ENCODE results near the gene CHMP4A. TPM values are rescaled to one million over a fixed set of nuclear protein-coding genes. Genes with fewer than 3 reads are reported as not detected.
A peak's percentile ranks its signal among the peaks of the same experiment; 100 is the strongest.

CHMP4A gene
- total and polyA plus RNA-seq, 2 of the 13 experiments (the other 11 are each of a cell fraction or from before 2014, with no cell fraction given), result 83.6 to 113 TPM

DNA sequence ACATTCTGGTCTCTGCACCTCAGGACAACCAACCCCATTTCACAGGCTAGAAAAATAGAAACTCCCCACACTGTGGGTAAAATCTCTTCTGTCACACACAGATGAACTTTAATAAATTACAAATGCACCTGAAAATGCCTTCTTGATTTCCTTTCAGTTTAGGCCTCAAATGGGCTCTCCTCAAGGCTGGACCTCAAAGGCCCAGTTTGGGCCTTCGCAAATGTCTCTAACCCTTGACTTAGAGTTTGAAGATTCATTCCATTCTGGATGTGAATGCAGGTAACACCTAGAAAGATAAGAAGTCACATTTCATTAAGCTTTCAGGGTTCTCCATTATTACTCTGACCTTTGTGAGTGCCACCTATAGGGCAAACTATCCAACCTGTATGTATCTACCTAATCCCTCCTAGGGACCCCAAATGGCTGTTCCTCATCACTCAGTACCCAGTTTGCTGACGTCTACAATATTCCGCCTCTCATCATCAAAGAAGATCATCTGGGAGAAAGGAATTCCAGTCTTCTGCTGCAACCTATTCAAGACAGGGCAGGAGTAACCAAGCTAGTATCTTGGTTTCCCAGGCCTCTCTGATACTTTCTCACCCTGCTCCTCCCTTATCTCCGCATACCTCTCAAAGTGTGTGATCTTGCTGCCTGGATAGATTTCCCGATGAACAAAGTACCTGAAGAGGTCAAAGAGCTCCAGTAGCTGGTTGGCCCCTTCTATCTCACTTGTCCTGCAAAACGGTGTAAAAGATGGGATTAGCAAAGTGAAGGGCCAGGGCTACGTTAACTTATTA, 776 bp upstream of the CHMP4A start (continued):
- no peak for TF ChIP-seq ZIK1 (CRISPR knock-in tag; IDR thresholded peaks at IDR 0.05; ENCODE audit: borderline replicate concordance, low read depth)
- TF ChIP-seq WIZ (CRISPR knock-in tag; IDR thresholded peaks at IDR 0.05), result peak; percentile 16; the same call in 1 of the 2 replicates
- no peak; the same call in 1 of the 2 replicates for TF ChIP-seq ZNF3 (CRISPR knock-in tag; IDR thresholded peaks at IDR 0.05)
- TF ChIP-seq TBP (CRISPR knock-in tag; IDR thresholded peaks at IDR 0.05), result no peak
- 0 out of 2 replicates have a peak, but pooled peaks have one; percentile 9 for TF ChIP-seq MIXL1 (CRISPR knock-in tag; IDR thresholded peaks at IDR 0.05)
- no peak for TF ChIP-seq HNF4A (CRISPR knock-in tag; IDR thresholded peaks at IDR 0.05)
- no peak for TF ChIP-seq ZNF264 (CRISPR knock-in tag; IDR thresholded peaks at IDR 0.05)
- TF ChIP-seq, protein P1, sequence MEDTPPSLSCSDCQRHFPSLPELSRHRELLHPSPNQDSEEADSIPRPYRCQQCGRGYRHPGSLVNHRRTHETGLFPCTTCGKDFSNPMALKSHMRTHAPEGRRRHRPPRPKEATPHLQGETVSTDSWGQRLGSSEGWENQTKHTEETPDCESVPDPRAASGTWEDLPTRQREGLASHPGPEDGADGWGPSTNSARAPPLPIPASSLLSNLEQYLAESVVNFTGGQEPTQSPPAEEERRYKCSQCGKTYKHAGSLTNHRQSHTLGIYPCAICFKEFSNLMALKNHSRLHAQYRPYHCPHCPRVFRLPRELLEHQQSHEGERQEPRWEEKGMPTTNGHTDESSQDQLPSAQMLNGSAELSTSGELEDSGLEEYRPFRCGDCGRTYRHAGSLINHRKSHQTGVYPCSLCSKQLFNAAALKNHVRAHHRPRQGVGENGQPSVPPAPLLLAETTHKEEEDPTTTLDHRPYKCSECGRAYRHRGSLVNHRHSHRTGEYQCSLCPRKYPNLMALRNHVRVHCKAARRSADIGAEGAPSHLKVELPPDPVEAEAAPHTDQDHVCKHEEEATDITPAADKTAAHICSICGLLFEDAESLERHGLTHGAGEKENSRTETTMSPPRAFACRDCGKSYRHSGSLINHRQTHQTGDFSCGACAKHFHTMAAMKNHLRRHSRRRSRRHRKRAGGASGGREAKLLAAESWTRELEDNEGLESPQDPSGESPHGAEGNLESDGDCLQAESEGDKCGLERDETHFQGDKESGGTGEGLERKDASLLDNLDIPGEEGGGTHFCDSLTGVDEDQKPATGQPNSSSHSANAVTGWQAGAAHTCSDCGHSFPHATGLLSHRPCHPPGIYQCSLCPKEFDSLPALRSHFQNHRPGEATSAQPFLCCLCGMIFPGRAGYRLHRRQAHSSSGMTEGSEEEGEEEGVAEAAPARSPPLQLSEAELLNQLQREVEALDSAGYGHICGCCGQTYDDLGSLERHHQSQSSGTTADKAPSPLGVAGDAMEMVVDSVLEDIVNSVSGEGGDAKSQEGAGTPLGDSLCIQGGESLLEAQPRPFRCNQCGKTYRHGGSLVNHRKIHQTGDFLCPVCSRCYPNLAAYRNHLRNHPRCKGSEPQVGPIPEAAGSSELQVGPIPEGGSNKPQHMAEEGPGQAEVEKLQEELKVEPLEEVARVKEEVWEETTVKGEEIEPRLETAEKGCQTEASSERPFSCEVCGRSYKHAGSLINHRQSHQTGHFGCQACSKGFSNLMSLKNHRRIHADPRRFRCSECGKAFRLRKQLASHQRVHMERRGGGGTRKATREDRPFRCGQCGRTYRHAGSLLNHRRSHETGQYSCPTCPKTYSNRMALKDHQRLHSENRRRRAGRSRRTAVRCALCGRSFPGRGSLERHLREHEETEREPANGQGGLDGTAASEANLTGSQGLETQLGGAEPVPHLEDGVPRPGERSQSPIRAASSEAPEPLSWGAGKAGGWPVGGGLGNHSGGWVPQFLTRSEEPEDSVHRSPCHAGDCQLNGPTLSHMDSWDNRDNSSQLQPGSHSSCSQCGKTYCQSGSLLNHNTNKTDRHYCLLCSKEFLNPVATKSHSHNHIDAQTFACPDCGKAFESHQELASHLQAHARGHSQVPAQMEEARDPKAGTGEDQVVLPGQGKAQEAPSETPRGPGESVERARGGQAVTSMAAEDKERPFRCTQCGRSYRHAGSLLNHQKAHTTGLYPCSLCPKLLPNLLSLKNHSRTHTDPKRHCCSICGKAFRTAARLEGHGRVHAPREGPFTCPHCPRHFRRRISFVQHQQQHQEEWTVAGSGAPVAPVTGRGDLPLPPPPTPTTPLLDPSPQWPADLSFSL (CRISPR knock-in tag; IDR thresholded peaks at IDR 0.05), result peak; percentile 56; the same call in 1 of the 2 replicates
- TF ChIP-seq ZNF563 (CRISPR knock-in tag; IDR thresholded peaks at IDR 0.05), result no peak
- TF ChIP-seq ZBTB3 (CRISPR knock-in tag; IDR thresholded peaks at IDR 0.05; ENCODE audit: borderline replicate concordance, low read depth), result no peak
- no peak for TF ChIP-seq DNMT3B (CRISPR knock-in tag; conservative IDR thresholded peaks at IDR 0.05)
- TF ChIP-seq, protein P2, sequence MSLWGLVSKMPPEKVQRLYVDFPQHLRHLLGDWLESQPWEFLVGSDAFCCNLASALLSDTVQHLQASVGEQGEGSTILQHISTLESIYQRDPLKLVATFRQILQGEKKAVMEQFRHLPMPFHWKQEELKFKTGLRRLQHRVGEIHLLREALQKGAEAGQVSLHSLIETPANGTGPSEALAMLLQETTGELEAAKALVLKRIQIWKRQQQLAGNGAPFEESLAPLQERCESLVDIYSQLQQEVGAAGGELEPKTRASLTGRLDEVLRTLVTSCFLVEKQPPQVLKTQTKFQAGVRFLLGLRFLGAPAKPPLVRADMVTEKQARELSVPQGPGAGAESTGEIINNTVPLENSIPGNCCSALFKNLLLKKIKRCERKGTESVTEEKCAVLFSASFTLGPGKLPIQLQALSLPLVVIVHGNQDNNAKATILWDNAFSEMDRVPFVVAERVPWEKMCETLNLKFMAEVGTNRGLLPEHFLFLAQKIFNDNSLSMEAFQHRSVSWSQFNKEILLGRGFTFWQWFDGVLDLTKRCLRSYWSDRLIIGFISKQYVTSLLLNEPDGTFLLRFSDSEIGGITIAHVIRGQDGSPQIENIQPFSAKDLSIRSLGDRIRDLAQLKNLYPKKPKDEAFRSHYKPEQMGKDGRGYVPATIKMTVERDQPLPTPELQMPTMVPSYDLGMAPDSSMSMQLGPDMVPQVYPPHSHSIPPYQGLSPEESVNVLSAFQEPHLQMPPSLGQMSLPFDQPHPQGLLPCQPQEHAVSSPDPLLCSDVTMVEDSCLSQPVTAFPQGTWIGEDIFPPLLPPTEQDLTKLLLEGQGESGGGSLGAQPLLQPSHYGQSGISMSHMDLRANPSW (CRISPR knock-in tag; IDR thresholded peaks at IDR 0.05; ENCODE audit: borderline replicate concordance), result no peak

Measured in HepG2 (cell line).